ENCODE results near the gene TPX2. TPM values are rescaled to one million over a fixed set of nuclear protein-coding genes. Genes with fewer than 3 reads are reported as not detected.
A peak's percentile ranks its signal among the peaks of the same experiment; 100 is the strongest.

TPX2 gene
- total RNA-seq, 2 experiments from 2014 or later: 0.85 to 0.89 TPM

GRCh38 chr20:31820228-31820627, 81.1 kb downstream of the TPX2 start:
- H3K27me3 ChIP-seq (ENCODE audit: control insufficient read depth in 1 of 2, insufficient read depth in 2 of 2, low read length in 2 of 2): peaks cover 0 to 3% of the 10 kb centered on the region in 2 experiments
- Mint-ChIP-seq H3K4me1 (ENCODE audit: low read depth) (no peaks in the 10 kb centered on the region), H3K27ac (no peak overlapping the region), H3K9me3 (no peaks in the 10 kb centered on the region), H3K4me3 (no peak overlapping the region), H3K36me3 (ENCODE audit: low read depth) (no peaks in the 10 kb centered on the region), H3K27me3 (no peaks in the 10 kb centered on the region)
- intact Hi-C loops (cut with DNase I, micrococcal nuclease): loop anchor here in 1 of 2 experiments (10.0 kb wide), 1 partner anchor 835 kb away; no protein-coding TSS in a partner anchor
- no peak overlapping the region for H3K27ac ChIP-seq (ENCODE audit: low read depth in 1 of 2, low read length in 2 of 2)
- H3K4me1 ChIP-seq (ENCODE audit: insufficient read depth, low read length): peaks cover 10% of the 10 kb centered on the region
- TF ChIP-seq CTCF (IDR thresholded peaks at IDR 0.05): no peak
- POLR2A ChIA-PET: no interaction called here
- DNase-seq: no peak
- H3K9me3 ChIP-seq (ENCODE audit: control insufficient read depth in 1 of 2, insufficient read depth in 1 of 2, low read length in 2 of 2): no peaks in the 10 kb centered on the region
- ATAC-seq (ENCODE audit: poor library complexity): no peak
- no peak overlapping the region for H3K4me3 ChIP-seq (ENCODE audit: low read length)
- H3K36me3 ChIP-seq (ENCODE audit: insufficient read depth, low read length): no peaks in the 10 kb centered on the region
- CTCF ChIA-PET: no interaction called here

- Histone ChIP-seq H3K4me1 (ENCODE audit: insufficient read depth, low read length) (peaks cover 10% of the 10 kb centered on the region), H3K27me3 (ENCODE audit: control insufficient read depth in 1 of 2, insufficient read depth in 2 of 2, low read length in 2 of 2) (peaks cover 0 to 3% of the 10 kb centered on the region in 2 experiments), H3K27ac (ENCODE audit: low read depth in 1 of 2, low read length in 2 of 2) (no peak overlapping the region), H3K4me3 (ENCODE audit: low read length) (no peak overlapping the region), H3K36me3 (ENCODE audit: insufficient read depth, low read length) (no peaks in the 10 kb centered on the region), H3K9me3 (ENCODE audit: control insufficient read depth in 1 of 2, insufficient read depth in 1 of 2, low read length in 2 of 2) (no peaks in the 10 kb centered on the region)
- ATAC-seq (ENCODE audit: poor library complexity): no peak
- H3K4me3 Mint-ChIP-seq: no peak overlapping the region
- DNase-seq: no peak
- no peaks in the 10 kb centered on the region for H3K9me3 Mint-ChIP-seq
- H3K27ac Mint-ChIP-seq: no peak overlapping the region
- no peaks in the 10 kb centered on the region for H3K36me3 Mint-ChIP-seq (ENCODE audit: low read depth)
- no peaks in the 10 kb centered on the region for H3K4me1 Mint-ChIP-seq (ENCODE audit: low read depth)
- no peak for TF ChIP-seq CTCF (IDR thresholded peaks at IDR 0.05)
- intact Hi-C loops (cut with DNase I, micrococcal nuclease): loop anchor here in 1 of 2 experiments (10.0 kb wide), 1 partner anchor 833 kb away; no protein-coding TSS in a partner anchor
- H3K27me3 Mint-ChIP-seq: no peaks in the 10 kb centered on the region
- ChIA-PET POLR2A (no interaction called here), CTCF (no interaction called here)
Measured at GRCh38 chr20:31821427-31821826, 82.3 kb downstream of the TPX2 start.

- peaks cover 10% of the 10 kb centered on the region for H3K4me1 ChIP-seq (ENCODE audit: insufficient read depth, low read length)
- Mint-ChIP-seq H3K9me3 (no peaks in the 10 kb centered on the region), H3K27ac (no peak overlapping the region), H3K27me3 (no peaks in the 10 kb centered on the region), H3K4me1 (ENCODE audit: low read depth) (no peaks in the 10 kb centered on the region), H3K36me3 (ENCODE audit: low read depth) (no peaks in the 10 kb centered on the region), H3K4me3 (no peak overlapping the region)
- H3K27ac ChIP-seq (ENCODE audit: low read depth in 1 of 2, low read length in 2 of 2): no peak overlapping the region
- H3K27me3 ChIP-seq (ENCODE audit: control insufficient read depth in 1 of 2, insufficient read depth in 2 of 2, low read length in 2 of 2): peaks cover 0 to 3% of the 10 kb centered on the region in 2 experiments
- ATAC-seq (ENCODE audit: poor library complexity) (peak; percentile 86), DNase-seq (peak; percentile 60 to 86 (median 68))
- CTCF ChIA-PET: interaction anchor here (0.7 to 1.8 kb wide), 4 partner anchors 30 to 956 kb away, joined by 3 to 8 read pairs (median 3); partner anchors contain the start of gene PDRG1
- intact Hi-C loops (cut with DNase I, micrococcal nuclease): loop anchor here (1.0 to 10.0 kb wide), 7 partner anchors 24 to 832 kb away; partner anchors contain the start of gene PDRG1 (in 1 of the 2)
- H3K9me3 ChIP-seq (ENCODE audit: control insufficient read depth in 1 of 2, insufficient read depth in 1 of 2, low read length in 2 of 2): no peaks in the 10 kb centered on the region
- H3K36me3 ChIP-seq (ENCODE audit: insufficient read depth, low read length): no peaks in the 10 kb centered on the region
- TF ChIP-seq CTCF (IDR thresholded peaks at IDR 0.05): peak; percentile 99
- H3K4me3 ChIP-seq (ENCODE audit: low read length): peak overlapping the region; percentile 5
- POLR2A ChIA-PET: interaction anchor here (1.3 to 1.6 kb wide), 2 partner anchors 129 to 161 kb away, joined by 3 read pairs; partner anchors contain the start of gene PDRG1
Measured at GRCh38 chr20:31822421-31823330, 83.6 kb downstream of the TPX2 start.

All from CD4-positive, alpha-beta T cell (primary cell).